Stomach (tissue), 9 donors: ENCODE data around the gene HEPN1. TPM values are rescaled to one million over a fixed set of nuclear protein-coding genes. Genes with fewer than 3 reads are reported as not detected.

Experiments used
- DNase-seq, 2 donors: peaks; one replicate each; pipeline versions ENCODE4 v3.0.0 to v3.0.0-alpha.2; 2013 to 2019
- H3K27ac ChIP-seq, 5 donors: fragments of 200-600 bp in 4 of 5; sonication (generic) in 4 of 5; one replicate each; pipeline ENCODE4 v1.5.1; 2013 to 2019; ENCODE audit warnings: mild to moderate bottlenecking in 1 of 5, moderate library complexity in 1 of 5
- H3K27me3 ChIP-seq, 3 donors: fragments of 200-600 bp; sonication (generic); one replicate each; pipeline ENCODE4 v1.5.1; 2017 to 2019; ENCODE audit warnings: mixed run types in 1 of 3
- H3K36me3 ChIP-seq, 4 donors: fragments of 200-600 bp; sonication (generic); 1 replicate in 3 of 4; 2 replicates in 1 of 4; pipeline ENCODE4 v1.5.1; 2016 to 2019
- H3K4me1 ChIP-seq, 4 donors: fragments of 200-600 bp; sonication (generic); one replicate each; pipeline ENCODE4 v1.5.1; 2016 to 2019
- H3K4me3 ChIP-seq, 4 donors: fragments of 200-600 bp; sonication (generic) in 3 of 4; one replicate each; pipeline ENCODE4 v1.5.1; 2016 to 2019; ENCODE audit warnings: mild to moderate bottlenecking in 1 of 4
- H3K9me3 ChIP-seq, 4 donors: fragments of 200-600 bp; sonication (generic); one replicate each; pipeline ENCODE4 v1.5.1; 2016 to 2019
- EP300 ChIP-seq: sonication (generic); formaldehyde crosslinking; IDR thresholded peaks from one replicate; pipeline ENCODE4 v1.6.1; 2017; ENCODE audit warnings: antibody characterized with exemption
- POLR2A ChIP-seq, 4 donors: fragments of 450-650 bp; IDR thresholded peaks; one replicate each; pipeline ENCODE4 v1.6.1; 2016; ENCODE audit warnings: antibody characterized with exemption in 4 of 4, control low read depth in 2 of 4, mild to moderate bottlenecking in 1 of 4, moderate library complexity in 1 of 4
- POLR2AphosphoS5 ChIP-seq, 3 donors: sonication (generic); formaldehyde crosslinking; IDR thresholded peaks; one replicate each; pipeline ENCODE4 v1.6.1; 2016; ENCODE audit warnings: antibody characterized with exemption in 3 of 3
- WGBS, 5 donors: extraction: QIAGEN DNeasy Blood & Tissue Kit in 3 of 5; methylation state at CpG; one replicate each; pipeline versions ENCODE4 v1.1.5 to v1.1.7; 2013 to 2018; 5-methylcytosine and 5-hydroxymethylcytosine counted together
- intact Hi-C: fragments of 100-400 bp; cut with DNase I; formaldehyde crosslinking; loops from one replicate; pipeline ENCODE4 v1.15.1; 2023; ENCODE audit warnings: low total_unique reads
- polyA plus RNA-seq, 3 donors: library from polyadenylated mRNA; stranded (reverse); fragments of 200-250 nt; gene quantifications; one replicate each; pipeline ENCODE4 v1.2.3, GENCODE V29; 2013
- total RNA-seq, 5 donors: library from RNA; depleted of rRNA; stranded (reverse); fragments of >200 nt; gene quantifications; one replicate each; pipeline versions ENCODE4 v1.1.0 to v1.2.3, GENCODE V29; 2014 to 2016
- TF ChIP-seq, protein P1 (sequence below), 7 experiments: fragments of 450-650 bp in 4 of 7; fragments of 200-600 bp in 3 of 7; sonication (generic) in 3 of 7; IDR thresholded peaks; one replicate each; pipeline ENCODE4 v1.5.1; 2016 to 2019; ENCODE audit warnings: antibody characterized with exemption in 7 of 7, control low read depth in 2 of 7, mild to moderate bottlenecking in 1 of 7
- donor health status: healthy with polysubstance abuse.
- donor health status: Bipolar disorder and iron deficiency.
- donor health status: healthy.

HEPN1 gene
- total and polyA plus RNA-seq, 8 donors: not detected

DNA sequence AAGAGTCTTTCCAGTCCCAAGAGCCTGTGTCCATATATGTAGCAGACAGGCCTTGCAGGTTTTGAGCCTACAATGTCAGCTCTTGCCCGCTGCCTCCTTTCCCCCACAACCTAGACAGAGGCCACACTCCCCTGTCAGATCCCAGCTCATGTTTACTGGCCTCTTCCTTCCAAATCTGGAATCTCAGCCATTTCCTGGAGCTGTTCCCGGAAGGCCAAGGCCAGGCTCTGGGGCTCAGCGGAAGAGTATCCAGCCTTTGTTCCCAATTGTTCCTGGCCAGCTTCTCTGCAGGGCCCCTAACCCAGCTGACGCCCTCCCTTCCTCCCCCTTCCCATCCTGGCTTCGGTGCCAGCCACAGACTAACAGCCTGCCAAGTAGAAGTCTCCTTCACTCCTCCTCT is 20.3 kb upstream of the HEPN1 start:
- DNase-seq: peak in 1 of 2 donors; percentile 72
- H3K36me3 ChIP-seq: no peaks in the 10 kb centered on the region
- no peaks in the 10 kb centered on the region for H3K9me3 ChIP-seq
- peak overlapping the region in 4 of 5 donors; percentile 46 to 77 (median 66) for H3K27ac ChIP-seq
- TF ChIP-seq POLR2A (IDR thresholded peaks at IDR 0.05): no peak
- TF ChIP-seq EP300: no peak
- TF ChIP-seq, protein P1, sequence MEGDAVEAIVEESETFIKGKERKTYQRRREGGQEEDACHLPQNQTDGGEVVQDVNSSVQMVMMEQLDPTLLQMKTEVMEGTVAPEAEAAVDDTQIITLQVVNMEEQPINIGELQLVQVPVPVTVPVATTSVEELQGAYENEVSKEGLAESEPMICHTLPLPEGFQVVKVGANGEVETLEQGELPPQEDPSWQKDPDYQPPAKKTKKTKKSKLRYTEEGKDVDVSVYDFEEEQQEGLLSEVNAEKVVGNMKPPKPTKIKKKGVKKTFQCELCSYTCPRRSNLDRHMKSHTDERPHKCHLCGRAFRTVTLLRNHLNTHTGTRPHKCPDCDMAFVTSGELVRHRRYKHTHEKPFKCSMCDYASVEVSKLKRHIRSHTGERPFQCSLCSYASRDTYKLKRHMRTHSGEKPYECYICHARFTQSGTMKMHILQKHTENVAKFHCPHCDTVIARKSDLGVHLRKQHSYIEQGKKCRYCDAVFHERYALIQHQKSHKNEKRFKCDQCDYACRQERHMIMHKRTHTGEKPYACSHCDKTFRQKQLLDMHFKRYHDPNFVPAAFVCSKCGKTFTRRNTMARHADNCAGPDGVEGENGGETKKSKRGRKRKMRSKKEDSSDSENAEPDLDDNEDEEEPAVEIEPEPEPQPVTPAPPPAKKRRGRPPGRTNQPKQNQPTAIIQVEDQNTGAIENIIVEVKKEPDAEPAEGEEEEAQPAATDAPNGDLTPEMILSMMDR (IDR thresholded peaks at IDR 0.05): no peak
- TF ChIP-seq POLR2AphosphoS5 (IDR thresholded peaks at IDR 0.05): peak in 1 of 3 donors; percentile 10
- intact Hi-C loops: no loop called here
- H3K4me1 ChIP-seq: peaks cover 0 to 9% (median 2%) of the 10 kb centered on the region in 4 donors
- H3K27me3 ChIP-seq: peaks cover 0 to 4% (median 0%) of the 10 kb centered on the region in 3 donors
- no peak overlapping the region for H3K4me3 ChIP-seq
- 45 to 60% (median 50%) methylated on average over 5 of the region's 5 CpGs for WGBS, 5 donors

DNA sequence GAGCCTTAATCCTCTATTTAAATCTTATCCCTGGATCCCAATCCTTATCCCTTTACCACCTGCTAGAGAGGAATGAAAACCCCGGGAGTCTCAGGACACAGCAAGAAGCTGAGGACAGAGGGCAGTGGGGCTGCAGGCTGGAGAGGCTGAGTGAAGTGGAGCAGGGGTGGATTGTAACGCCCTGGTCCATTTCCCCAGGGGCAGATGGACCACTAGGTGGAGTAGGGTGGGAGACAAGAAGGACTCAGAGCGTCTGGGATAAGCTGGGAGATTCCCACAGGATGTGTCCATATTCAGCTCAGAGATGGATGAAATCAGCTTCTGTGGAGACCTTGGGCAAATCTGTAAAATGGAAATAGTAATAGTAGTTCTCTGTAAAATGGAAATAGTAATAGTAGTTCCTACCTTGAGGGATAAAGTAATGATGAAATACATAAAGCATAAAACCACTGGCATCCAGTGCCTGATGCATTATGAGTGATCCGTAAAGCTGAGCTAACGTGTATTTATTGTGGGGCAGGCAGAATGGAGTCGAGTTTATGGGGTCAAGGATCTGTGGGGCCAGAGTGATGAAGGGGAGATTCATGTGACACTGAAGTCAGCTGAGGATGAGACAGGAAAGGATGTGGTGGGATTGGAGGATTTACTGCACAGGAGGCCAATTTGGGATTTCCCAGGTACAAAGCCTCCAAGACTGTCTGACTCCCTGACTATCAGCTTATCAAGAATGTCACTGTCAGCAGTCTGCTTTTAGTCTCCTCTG is 19.5 kb upstream of the HEPN1 start:
- peaks cover 0 to 4% (median 0%) of the 10 kb centered on the region in 3 donors for H3K27me3 ChIP-seq
- WGBS, 5 donors: 46 to 62% (median 53%) methylated on average over 6 of the region's 6 CpGs
- H3K36me3 ChIP-seq: no peaks in the 10 kb centered on the region
- intact Hi-C loops: no loop called here
- H3K9me3 ChIP-seq: no peaks in the 10 kb centered on the region
- no peak for TF ChIP-seq EP300
- TF ChIP-seq, protein P1 (IDR thresholded peaks at IDR 0.05): no peak
- no peak for TF ChIP-seq POLR2A (IDR thresholded peaks at IDR 0.05)
- TF ChIP-seq POLR2AphosphoS5 (IDR thresholded peaks at IDR 0.05): no peak
- peak overlapping the region in 4 of 5 donors; percentile 46 to 77 (median 66) for H3K27ac ChIP-seq
- H3K4me3 ChIP-seq: no peak overlapping the region
- peak in 1 of 2 donors; percentile 2 for DNase-seq
- peaks cover 0 to 9% (median 2%) of the 10 kb centered on the region in 4 donors for H3K4me1 ChIP-seq

DNA sequence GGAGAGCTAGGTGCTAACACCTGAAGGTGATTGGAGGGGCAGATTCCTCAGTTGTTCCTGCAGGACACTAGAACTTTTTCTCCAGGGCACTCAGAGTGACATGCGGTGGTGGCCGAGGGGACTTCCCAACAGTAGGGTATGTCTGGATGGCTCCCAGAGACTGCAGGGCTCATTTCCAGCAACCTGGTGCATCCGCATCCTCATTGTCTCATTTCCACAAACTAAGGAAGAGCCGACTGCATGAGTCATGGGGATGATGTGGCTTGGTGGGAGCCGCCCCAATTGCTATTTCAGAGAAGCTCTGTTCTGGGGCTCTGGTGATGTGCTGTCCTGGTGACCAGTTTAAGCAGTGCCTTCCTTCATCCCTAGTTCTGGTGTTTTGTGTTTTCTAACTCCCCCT is 18.6 kb upstream of the HEPN1 start:
- peak in 1 of 2 donors; percentile 49 for DNase-seq
- TF ChIP-seq POLR2AphosphoS5 (IDR thresholded peaks at IDR 0.05) (peak in 2 of 3 donors; percentile 29 to 42), EP300 (no peak)
- Histone ChIP-seq H3K27ac (peak overlapping the region; percentile 8 to 77 (median 64)), H3K9me3 (no peaks in the 10 kb centered on the region), H3K27me3 (peaks cover 0 to 4% (median 0%) of the 10 kb centered on the region in 3 donors), H3K4me3 (no peak overlapping the region), H3K36me3 (no peaks in the 10 kb centered on the region), H3K4me1 (peaks cover 0 to 9% (median 2%) of the 10 kb centered on the region in 4 donors)
- intact Hi-C loops: no loop called here
- WGBS, 5 donors: 61 to 79% (median 73%) methylated on average over 2 to 5 of the region's 5 CpGs

DNA sequence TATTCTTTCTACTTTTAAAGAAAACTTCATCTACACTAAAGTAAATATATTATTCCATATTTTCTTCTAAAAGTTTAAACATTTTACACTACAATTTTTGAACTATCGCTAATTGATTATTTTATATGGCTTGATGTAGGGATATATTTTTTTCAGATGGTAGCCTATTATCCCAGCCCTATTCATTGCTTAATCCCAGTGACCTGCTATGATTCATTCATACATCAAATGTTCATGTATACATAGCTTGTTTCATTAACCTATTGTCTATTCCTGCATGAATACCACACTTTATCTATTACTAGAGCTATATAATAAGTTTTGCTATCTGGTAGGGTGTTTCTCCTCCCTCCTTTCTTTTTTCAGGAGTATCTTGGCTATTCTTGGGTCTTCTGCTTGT is 16.4 kb upstream of the HEPN1 start:
- no peak for DNase-seq
- no peak overlapping the region for H3K27ac ChIP-seq
- no peaks in the 10 kb centered on the region for H3K9me3 ChIP-seq
- no peak overlapping the region for H3K4me3 ChIP-seq
- H3K4me1 ChIP-seq: peaks cover 0 to 9% (median 2%) of the 10 kb centered on the region in 4 donors
- TF ChIP-seq EP300 (no peak), POLR2AphosphoS5 (IDR thresholded peaks at IDR 0.05) (no peak), POLR2A (IDR thresholded peaks at IDR 0.05) (no peak)
- TF ChIP-seq, protein P1 (IDR thresholded peaks at IDR 0.05): no peak
- 93 to 100% (median 96%) methylated on average over 1 of the region's 1 CpG for WGBS, 5 donors
- no peaks in the 10 kb centered on the region for H3K36me3 ChIP-seq
- intact Hi-C loops: no loop called here
- H3K27me3 ChIP-seq: peaks cover 0 to 3% (median 2%) of the 10 kb centered on the region in 3 donors
